Measurements from ENCODE around the gene GNAI3. TPM values are rescaled to one million over a fixed set of nuclear protein-coding genes. Genes with fewer than 3 reads are reported as not detected.

The GNAI3 gene
- total RNA-seq, 1 experiment from 2014 or later, result 6.8 TPM

- Histone ChIP-seq H3F3A (ENCODE audit: low read length, unreplicated experiment) (no peaks in the 10 kb centered on the region), H3K4me2 (ENCODE audit: low read length) (no peak overlapping the region), H3K36me3 (ENCODE audit: low read depth, low read length) (no peaks in the 10 kb centered on the region), H3K4me3 (ENCODE audit: low read length) (no peak overlapping the region), H3K9me2 (replicated peaks; ENCODE audit: low read length) (no peaks in the 10 kb centered on the region), H3K27me3 (ENCODE audit: low read length) (no peaks in the 10 kb centered on the region), H4K20me1 (ENCODE audit: low read length) (peaks cover 9% of the 10 kb centered on the region), H3K79me2 (ENCODE audit: low read length) (peaks cover 27% of the 10 kb centered on the region), H3K27ac (ENCODE audit: low read length) (no peak overlapping the region), H3K9me3 (ENCODE audit: low read length) (no peaks in the 10 kb centered on the region), H3K9ac (ENCODE audit: low read length) (no peak overlapping the region), H3K4me1 (ENCODE audit: insufficient read depth, low read length) (peaks cover 24% of the 10 kb centered on the region), H2AFZ (ENCODE audit: low read length) (no peak overlapping the region)
- ChIA-PET CTCF (interaction anchor here (0.8 kb wide), 1 partner anchor 71 kb away, joined by 4 read pairs; no protein-coding TSS in a partner anchor), POLR2A (ENCODE audit: unreplicated experiment) (no interaction called here)
- no peak for TF ChIP-seq EZH2 (IDR thresholded peaks at IDR 0.05; ENCODE audit: low read length, unreplicated experiment)
- 0 out of 2 replicates have a peak, but pooled peaks have one; percentile 13 for TF ChIP-seq CTCF (conservative IDR thresholded peaks at IDR 0.05; ENCODE audit: low read depth, low read length)
- TF ChIP-seq EZH2phosphoT487 (IDR thresholded peaks at IDR 0.05; ENCODE audit: borderline replicate concordance, low read length), result no peak
- BruUV-seq (replicated peaks), result no TSS peak
- intact Hi-C loops (cut with micrococcal nuclease), result no loop called here
- DNase-seq (peak; percentile 48), ATAC-seq (no peak)
Measured at GRCh38 chr1:109617291-109617801, 68.9 kb downstream of the GNAI3 start.

- peak overlapping the region; percentile 94 for H2AFZ ChIP-seq (ENCODE audit: low read length)
- no peaks in the 10 kb centered on the region for H3K36me3 ChIP-seq (ENCODE audit: low read depth, low read length)
- ChIA-PET CTCF (interaction anchor here (0.6 kb wide), 2 partner anchors 155 to 366 kb away, joined by 3 to 4 read pairs; partner anchors contain the start of gene AHCYL1), POLR2A (ENCODE audit: unreplicated experiment) (interaction anchor here (0.5 to 2.0 kb wide), 2 partner anchors 70 to 225 kb away, joined by 4 to 7 read pairs; partner anchors contain the start of gene GNAI3)
- TF ChIP-seq EZH2phosphoT487 (IDR thresholded peaks at IDR 0.05; ENCODE audit: borderline replicate concordance, low read length) (no peak), EZH2 (IDR thresholded peaks at IDR 0.05; ENCODE audit: low read length, unreplicated experiment) (no peak), CTCF (conservative IDR thresholded peaks at IDR 0.05; ENCODE audit: low read depth, low read length) (no peak)
- no peaks in the 10 kb centered on the region for H3K27me3 ChIP-seq (ENCODE audit: low read length)
- H4K20me1 ChIP-seq (ENCODE audit: low read length), result peaks cover 9% of the 10 kb centered on the region
- H3K4me2 ChIP-seq (ENCODE audit: low read length), result peak overlapping the region; percentile 99
- H3K9me2 ChIP-seq (replicated peaks; ENCODE audit: low read length), result no peaks in the 10 kb centered on the region
- H3K9me3 ChIP-seq (ENCODE audit: low read length), result no peaks in the 10 kb centered on the region
- H3K4me1 ChIP-seq (ENCODE audit: insufficient read depth, low read length), result peaks cover 24% of the 10 kb centered on the region
- H3F3A ChIP-seq (ENCODE audit: low read length, unreplicated experiment), result no peaks in the 10 kb centered on the region
- BruUV-seq (replicated peaks), result TSS peak; percentile 79
- ATAC-seq, result no peak
- peak overlapping the region; percentile 21 for H3K27ac ChIP-seq (ENCODE audit: low read length)
- peak overlapping the region; percentile 95 for H3K4me3 ChIP-seq (ENCODE audit: low read length)
- no peak for DNase-seq
- H3K9ac ChIP-seq (ENCODE audit: low read length), result peak overlapping the region; percentile 88
- H3K79me2 ChIP-seq (ENCODE audit: low read length), result peaks cover 43% of the 10 kb centered on the region
- intact Hi-C loops (cut with micrococcal nuclease), result no loop called here
Measured at GRCh38 chr1:109618661-109619575, 70.5 kb downstream of the GNAI3 start.

Measured in PC-3 (cell line).